H1 (cell line): ENCODE data around the gene ATP6V0A4. TPM values are rescaled to one million over a fixed set of nuclear protein-coding genes. Genes with fewer than 3 reads are reported as not detected.

Experiments used
- CTCF ChIA-PET: fragments of 300-600 bp; sonication (Branson Sonifier 250); formaldehyde crosslinking; loops from one replicate; lab custom pipeline; 2021; ENCODE audit not compliant: partially characterized antibody; lab: Charles Lee
- POLR2A ChIA-PET: fragments of 300-600 bp; sonication (Branson Sonifier 250); formaldehyde crosslinking; loops from one replicate; lab custom pipeline; 2021; ENCODE audit warnings: inconsistent platforms; ENCODE audit not compliant: partially characterized antibody; lab: Charles Lee
- DNase-seq, 2 experiments: peaks; one replicate each; pipeline versions ENCODE4 v3.0.0 to v3.0.0-alpha.2; 2010 to 2022; ENCODE audit warnings: low spot score in 2 of 2, low read depth in 1 of 2, mixed read lengths in 1 of 2
- FAIRE-seq: peaks from 2 replicates; lab custom pipeline; 2011; peaks lifted over from hg19 to GRCh38; lab: Jason Lieb, UNC
- H2AFZ ChIP-seq: 2 replicates; pipeline ENCODE4 v1.8.1; 2012; ENCODE audit warnings: low read length, inconsistent platforms
- H2AK5ac ChIP-seq: 2 replicates; pipeline ENCODE4 v1.6.1; 2013; ENCODE audit warnings: low read depth, low read length
- H2BK120ac ChIP-seq: replicated peaks from 2 replicates; pipeline ENCODE3; 2013; ENCODE audit warnings: low read depth, low read length, inconsistent platforms
- H2BK12ac ChIP-seq: 2 replicates; pipeline ENCODE4 v1.6.1; 2013; ENCODE audit warnings: low read depth, low read length
- H2BK15ac ChIP-seq: 2 replicates; pipeline ENCODE4 v1.6.1; 2013; ENCODE audit warnings: low read length
- H2BK20ac ChIP-seq: 2 replicates; pipeline ENCODE4 v1.6.1; 2013; ENCODE audit warnings: low read length
- H2BK5ac ChIP-seq: 2 replicates; pipeline ENCODE4 v1.6.1; 2013; ENCODE audit warnings: low read depth, low read length
- H3K14ac ChIP-seq: 2 replicates; pipeline ENCODE4 v1.6.1; 2013; ENCODE audit warnings: inconsistent platforms; ENCODE audit not compliant: insufficient read length
- H3K18ac ChIP-seq: 2 replicates; pipeline ENCODE4 v1.6.1; 2013; ENCODE audit warnings: low read length; ENCODE audit errors: extremely low read depth
- H3K23ac ChIP-seq: 2 replicates; pipeline ENCODE4 v1.6.1; 2013; ENCODE audit warnings: inconsistent platforms; ENCODE audit not compliant: insufficient read length
- H3K23me2 ChIP-seq: 2 replicates; pipeline ENCODE4 v1.6.1; 2013; ENCODE audit warnings: low read depth, low read length
- H3K27ac ChIP-seq: 2 replicates; pipeline ENCODE4 v1.6.1; 2011; ENCODE audit warnings: low read depth, low read length, inconsistent platforms
- H3K27me3 ChIP-seq, 4 experiments: replicated peaks in 1 of 4; 1 replicate in 1 of 4; 2 replicates in 3 of 4; pipeline versions ENCODE4 v1.6.1 to v1.8.1; 2011 to 2013; ENCODE audit warnings: low read length in 3 of 4, mild to moderate bottlenecking in 3 of 4, inconsistent platforms in 2 of 4, mixed read lengths in 2 of 4, moderate library complexity in 1 of 4; ENCODE audit not compliant: control insufficient read depth in 3 of 4, insufficient read depth in 3 of 4; ENCODE audit errors: extremely low read depth in 1 of 4
- H3K36me3 ChIP-seq, 4 experiments: 2 replicates each; pipeline versions ENCODE4 v1.6.1 to v1.8.1; 2011 to 2013; ENCODE audit warnings: mild to moderate bottlenecking in 4 of 4, low read length in 3 of 4, moderate library complexity in 2 of 4, control low read depth in 1 of 4, inconsistent platforms in 1 of 4; ENCODE audit not compliant: insufficient read depth in 4 of 4, control insufficient read depth in 2 of 4
- H3K4ac ChIP-seq: replicated peaks from 2 replicates; pipeline ENCODE3; 2013; ENCODE audit warnings: low read length, low read depth, mixed read lengths, inconsistent platforms; ENCODE audit not compliant: insufficient read length
- H3K4me1 ChIP-seq, 4 experiments: replicated peaks in 1 of 4; 1 replicate in 1 of 4; 2 replicates in 3 of 4; pipeline versions ENCODE4 v1.6.1 to v1.8.1; 2011 to 2013; ENCODE audit warnings: low read length in 3 of 4, inconsistent platforms in 2 of 4, mixed read lengths in 1 of 4; ENCODE audit not compliant: insufficient read depth in 4 of 4, control insufficient read depth in 3 of 4
- H3K4me2 ChIP-seq, 2 experiments: 2 replicates each; pipeline versions ENCODE4 v1.6.1 to v1.8.1; 2011 to 2013; ENCODE audit warnings: low read depth in 2 of 2, low read length in 2 of 2, control low read depth in 1 of 2, inconsistent platforms in 1 of 2, mild to moderate bottlenecking in 1 of 2; ENCODE audit not compliant: insufficient read depth in 1 of 2
- H3K4me3 ChIP-seq, 4 experiments: fragments of 200-600, 300-600 bp in 1 of 4; sonication (generic), shearing (Covaris generic), sonication (Bioruptor Twin) in 1 of 4; 2 replicates each; pipeline versions ENCODE4 v1.5.1 to v1.8.1; 2011 to 2016; ENCODE audit warnings: low read length in 4 of 4, low read depth in 3 of 4, control low read depth in 2 of 4, inconsistent platforms in 2 of 4, mild to moderate bottlenecking in 2 of 4, mixed read lengths in 1 of 4, moderate library complexity in 1 of 4; ENCODE audit not compliant: insufficient read depth in 2 of 4; ENCODE audit errors: extremely low read depth in 1 of 4
- H3K56ac ChIP-seq: replicated peaks from 2 replicates; pipeline ENCODE3; 2013; ENCODE audit warnings: low read depth, mild to moderate bottlenecking, mixed read lengths, low read length, inconsistent platforms; ENCODE audit not compliant: insufficient read length
- H3K79me1 ChIP-seq: 2 replicates; pipeline ENCODE4 v1.6.1; 2013; ENCODE audit warnings: low read depth, low read length, control low read depth
- H3K79me2 ChIP-seq, 2 experiments: 2 replicates each; pipeline versions ENCODE4 v1.6.1 to v1.8.1; 2012 to 2013; ENCODE audit warnings: low read length in 2 of 2, mild to moderate bottlenecking in 2 of 2, inconsistent platforms in 1 of 2; ENCODE audit not compliant: insufficient read depth in 2 of 2, control insufficient read depth in 1 of 2
- H3K9ac ChIP-seq, 4 experiments: replicated peaks in 1 of 4; 1 replicate in 1 of 4; 2 replicates in 3 of 4; pipeline versions ENCODE4 v1.6.1 to v1.8.1; 2011 to 2013; ENCODE audit warnings: low read depth in 3 of 4, low read length in 3 of 4, control low read depth in 2 of 4, mild to moderate bottlenecking in 2 of 4, moderate library complexity in 2 of 4, inconsistent platforms in 1 of 4; ENCODE audit errors: extremely low read depth in 1 of 4
- H3K9me3 ChIP-seq, 2 experiments: 2 replicates each; pipeline versions ENCODE4 v1.6.1 to v1.8.1; 2012 to 2013; ENCODE audit warnings: mild to moderate bottlenecking in 2 of 2, moderate library complexity in 2 of 2, control low read depth in 1 of 2, inconsistent platforms in 1 of 2, low read depth in 1 of 2, low read length in 1 of 2, mixed read lengths in 1 of 2; ENCODE audit not compliant: insufficient read depth in 2 of 2
- H4K20me1 ChIP-seq, 2 experiments: replicated peaks in 1 of 2; 2 replicates each; pipeline versions ENCODE3 to v1.8.1; 2011 to 2013; ENCODE audit warnings: inconsistent platforms in 2 of 2, low read length in 2 of 2, mild to moderate bottlenecking in 1 of 2; ENCODE audit not compliant: insufficient read depth in 2 of 2, control insufficient read depth in 1 of 2
- H4K5ac ChIP-seq: 2 replicates; pipeline ENCODE4 v1.6.1; 2013; ENCODE audit warnings: low read length, low read depth, mixed read lengths, inconsistent platforms; ENCODE audit not compliant: insufficient read length
- H4K8ac ChIP-seq: 2 replicates; pipeline ENCODE4 v1.8.0; 2013; ENCODE audit warnings: mild to moderate bottlenecking, moderate library complexity, low read length, inconsistent platforms; ENCODE audit not compliant: insufficient read depth; ENCODE audit errors: extremely low read depth
- H4K91ac ChIP-seq: replicated peaks from 2 replicates; pipeline ENCODE3; 2013; ENCODE audit warnings: low read length, mixed read lengths, inconsistent platforms; ENCODE audit not compliant: insufficient read length
- BCL11A ChIP-seq, 2 experiments: IDR thresholded peaks; one replicate each; pipeline ENCODE4 v1.6.1; 2011; ENCODE audit warnings: low read depth in 2 of 2, low read length in 2 of 2, mild to moderate bottlenecking in 2 of 2
- CHD2 ChIP-seq: IDR thresholded peaks from 2 replicates; pipeline ENCODE4 v1.6.1; 2012; ENCODE audit warnings: low read length, improper control_type of control experiment
- CTCF ChIP-seq, 3 experiments: IDR thresholded peaks; 1 replicate in 2 of 3; 2 replicates in 1 of 3; pipeline versions ENCODE4 v1.5.1 to v1.6.1; 2011; ENCODE audit warnings: low read length in 3 of 3, mild to moderate bottlenecking in 3 of 3, inconsistent platforms in 2 of 3, low read depth in 1 of 3, moderate library complexity in 1 of 3; ENCODE audit not compliant: insufficient read depth in 1 of 3; ENCODE audit errors: control extremely low read depth in 1 of 3
- FOSL1 ChIP-seq: IDR thresholded peaks from 2 replicates; pipeline ENCODE4 v1.6.1; 2011; ENCODE audit warnings: mild to moderate bottlenecking, low read depth, low read length, moderate library complexity; ENCODE audit not compliant: insufficient read depth
- KDM5A ChIP-seq: fragments of 200-600 bp; IDR thresholded peaks from 2 replicates; pipeline ENCODE4 v1.7.1; 2012; ENCODE audit warnings: mild to moderate bottlenecking, low read length, inconsistent platforms, mixed read lengths
- RAD21 ChIP-seq, 2 experiments: IDR thresholded peaks in 1 of 2; conservative IDR thresholded peaks in 1 of 2; 2 replicates each; pipeline ENCODE4 v1.6.1; 2011; ENCODE audit warnings: low read depth in 2 of 2, low read length in 2 of 2, improper control_type of control experiment in 1 of 2, inconsistent platforms in 1 of 2, mild to moderate bottlenecking in 1 of 2, moderate library complexity in 1 of 2
- RBBP5 ChIP-seq: IDR thresholded peaks from 2 replicates; pipeline ENCODE4 v1.7.1; 2012; ENCODE audit warnings: low read depth, mild to moderate bottlenecking, inconsistent platforms, low read length, moderate library complexity, borderline replicate concordance
- RFX5 ChIP-seq: IDR thresholded peaks from 2 replicates; pipeline ENCODE4 v1.6.1; 2011; ENCODE audit warnings: low read depth, low read length, improper control_type of control experiment, borderline replicate concordance
- SIRT6 ChIP-seq: IDR thresholded peaks from one replicate; pipeline ENCODE4 v1.7.1; 2012; ENCODE audit warnings: low read length, inconsistent platforms
- SUZ12 ChIP-seq: fragments of 200-600 bp; sonication (generic); IDR thresholded peaks from 2 replicates; pipeline ENCODE4 v1.6.1; 2012; ENCODE audit warnings: mild to moderate bottlenecking, inconsistent platforms, low read length, moderate library complexity, mixed read lengths
- WGBS, 2 experiments: shearing (Covaris generic) in 1 of 2; methylation state at CpG; one replicate each; pipeline versions ENCODE4 v1.1.6 to v1.1.7; 2013 to 2015; ENCODE audit warnings: low lambda C conversion rate in 2 of 2, mixed read lengths in 2 of 2, inconsistent platforms in 1 of 2, low coverage in 1 of 2, missing lambda C conversion rate in 1 of 2; ENCODE audit not compliant: insufficient replicate concordance in 2 of 2, insufficient coverage in 1 of 2, insufficient read length in 1 of 2; ENCODE audit errors: extremely low coverage in 1 of 2, missing lambda C conversion rate in 1 of 2; 5-methylcytosine and 5-hydroxymethylcytosine counted together
- polyA plus RNA-seq, 7 experiments: library from polyadenylated mRNA; depleted of rRNA in 3 of 7; stranded (reverse) in 5 of 7; unstranded in 2 of 7; fragments of >200 nt in 5 of 7; fragments of 200-250 nt in 2 of 7; gene quantifications; 1 replicate in 5 of 7; 2 replicates in 1 of 7; 4 replicates in 1 of 7; pipeline versions ENCODE4 v1.2.1 to v1.2.3, GENCODE V29; 2011 to 2013; ENCODE audit warnings: missing spikeins in 2 of 7, mixed read lengths in 2 of 7
- total RNA-seq: library from RNA; stranded (reverse); fragmentation: NEBNext Ultra II Directional; extraction: Animal tissue kit (Norgen Biotek cat#: 25700); gene quantifications from 2 replicates; pipeline ENCODE4 v1.2.1, GENCODE V29; 2021

The ATP6V0A4 gene
- total and polyA plus RNA-seq, 2 of the 8 experiments (the other 6 are each of a cell fraction or from before 2014, with no cell fraction given) = 0.47 to 1.6 TPM

DNA sequence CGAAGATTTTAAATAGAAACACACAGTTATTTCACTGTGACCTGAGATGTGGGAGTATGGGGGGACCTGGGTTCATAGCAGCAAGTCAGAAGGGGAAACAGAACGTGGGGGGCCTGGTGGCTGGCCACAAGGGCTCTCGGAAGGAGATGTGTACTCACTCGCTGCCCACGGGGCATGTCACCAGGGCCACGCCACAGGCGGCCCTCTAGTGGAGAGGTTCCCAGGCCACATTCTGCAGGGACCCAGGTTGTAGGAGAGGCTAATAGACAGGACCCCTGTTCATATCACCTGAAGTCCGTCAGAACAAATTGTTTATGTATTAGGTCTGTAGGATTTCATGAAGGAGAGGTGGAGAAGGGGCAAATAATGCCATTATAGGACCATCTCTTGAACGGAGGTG lies 71.7 kb downstream of the ATP6V0A4 start:
- no peak for DNase-seq
- CTCF ChIA-PET = interaction anchor here (0.7 to 1.3 kb wide), 6 partner anchors 15 to 724 kb away, joined by 3 to 4 read pairs (median 4); partner anchors contain the start of gene CREB3L2
- TF ChIP-seq RAD21 (IDR thresholded peaks at IDR 0.05 in 1 of 2, conservative IDR thresholded peaks at IDR 0.05 in 1 of 2; ENCODE audit: low read depth in 2 of 2, low read length in 2 of 2) = peak; percentile 16 to 37; a peak in 3 of 4 replicates
- no peak for TF ChIP-seq CHD2
- no peak for TF ChIP-seq SUZ12
- TF ChIP-seq KDM5A = no peak
- TF ChIP-seq FOSL1 = 0 out of 2 replicates have a peak, but pooled peaks have one; percentile 61
- TF ChIP-seq SIRT6 = no peak
- no peak for TF ChIP-seq RFX5
- no peak for TF ChIP-seq RBBP5
- no peak for TF ChIP-seq BCL11A (IDR thresholded peaks at IDR 0.05; ENCODE audit: low read depth in 2 of 2, low read length in 2 of 2)
- TF ChIP-seq CTCF (IDR thresholded peaks at IDR 0.05; ENCODE audit: control extremely low read depth in 1 of 3, insufficient read depth in 1 of 3, low read depth in 1 of 3, low read length in 3 of 3) = peak in 2 of 3 experiments; percentile 38; a peak in 2 of 4 replicates

More for the DNA sequence above, 71.7 kb downstream of the ATP6V0A4 start:
- no peak overlapping the region for H2BK15ac ChIP-seq
- H4K91ac ChIP-seq = no peak overlapping the region
- H2BK20ac ChIP-seq = no peak overlapping the region
- no peak overlapping the region for H2AK5ac ChIP-seq
- H3K79me2 ChIP-seq = no peaks in the 10 kb centered on the region
- H4K20me1 ChIP-seq = no peaks in the 10 kb centered on the region
- no peak overlapping the region for H4K8ac ChIP-seq
- FAIRE-seq = no peak
- H3K27me3 ChIP-seq = no peaks in the 10 kb centered on the region
- no peak overlapping the region for H3K18ac ChIP-seq
- no peak overlapping the region for H3K23ac ChIP-seq
- no peak overlapping the region for H3K9ac ChIP-seq
- H4K5ac ChIP-seq = no peak overlapping the region
- no peak overlapping the region for H3K4me3 ChIP-seq
- POLR2A ChIA-PET = no interaction called here
- H3K23me2 ChIP-seq = no peaks in the 10 kb centered on the region
- no peaks in the 10 kb centered on the region for H3K79me1 ChIP-seq
- H3K56ac ChIP-seq = no peak overlapping the region
- H2BK120ac ChIP-seq = no peak overlapping the region
- H2BK5ac ChIP-seq = no peak overlapping the region
- H3K9me3 ChIP-seq = no peaks in the 10 kb centered on the region
- WGBS, 2 experiments = 80% methylated on average over 9 of the region's 9 CpGs; no CpG with 5 or more reads in 1 of the 2 experiments
- H3K4ac ChIP-seq = no peak overlapping the region
- H2BK12ac ChIP-seq = no peak overlapping the region
- H2AFZ ChIP-seq = no peak overlapping the region
- peaks cover 0 to 3% (median under 1%) of the 10 kb centered on the region in 4 experiments; a peak in 1 of 7 replicates for H3K4me1 ChIP-seq
- H3K36me3 ChIP-seq = no peaks in the 10 kb centered on the region
- no peak overlapping the region for H3K4me2 ChIP-seq
- no peak overlapping the region for H3K27ac ChIP-seq
- H3K14ac ChIP-seq = no peak overlapping the region
